Common myeloid progenitor, CD34-positive (primary cell): ENCODE data around the gene IQCC.

Experiments
- CTCF ChIA-PET: fragments of 350-600 bp; sonication (Branson Sonifier 250); formaldehyde crosslinking; loops from one replicate; lab custom pipeline; 2021; ENCODE audit warnings: antibody characterized with exemption; lab: Charles Lee
- POLR2A ChIA-PET: fragments of 350-600 bp; sonication (Branson Sonifier 250); formaldehyde crosslinking; loops from one replicate; lab custom pipeline; 2021; ENCODE audit warnings: antibody characterized with exemption; lab: Charles Lee
- DNase-seq, 3 donors: peaks; one replicate each; pipeline versions ENCODE4 v3.0.0 to v3.0.0-alpha.2; 2013
- H3K27ac ChIP-seq, 2 experiments: 1 replicate in 1 of 2; 2 replicates in 1 of 2; pipeline ENCODE4 v1.7.0; 2013; ENCODE audit warnings: inconsistent platforms in 2 of 2, low read length in 2 of 2, mild to moderate bottlenecking in 2 of 2, low read depth in 1 of 2, moderate library complexity in 1 of 2; ENCODE audit not compliant: severe bottlenecking in 2 of 2, insufficient read depth in 1 of 2, poor library complexity in 1 of 2
- H3K27me3 ChIP-seq, 5 experiments: replicated peaks in 2 of 5; 1 replicate in 3 of 5; 2 replicates in 2 of 5; pipeline versions ENCODE4 v1.6.1 to v1.7.0; 2013; ENCODE audit warnings: low read length in 4 of 5, mild to moderate bottlenecking in 2 of 5, moderate library complexity in 2 of 5, inconsistent platforms in 1 of 5; ENCODE audit not compliant: insufficient read depth in 5 of 5, control insufficient read depth in 4 of 5
- H3K36me3 ChIP-seq, 4 experiments: 1 replicate in 2 of 4; 2 replicates in 2 of 4; pipeline versions ENCODE4 v1.6.1 to v1.7.0; 2013; ENCODE audit warnings: low read length in 3 of 4, control low read depth in 1 of 4, mild to moderate bottlenecking in 1 of 4; ENCODE audit not compliant: control insufficient read depth in 4 of 4, insufficient read depth in 4 of 4
- H3K4me1 ChIP-seq, 4 experiments: 1 replicate in 3 of 4; 2 replicates in 1 of 4; pipeline versions ENCODE4 v1.6.1 to v1.7.1; 2013; ENCODE audit warnings: low read length in 3 of 4, mild to moderate bottlenecking in 3 of 4, control low read depth in 1 of 4, inconsistent platforms in 1 of 4, moderate library complexity in 1 of 4; ENCODE audit not compliant: control insufficient read depth in 4 of 4, insufficient read depth in 4 of 4; ENCODE audit errors: control extremely low read depth in 1 of 4
- H3K4me3 ChIP-seq, 7 experiments: 1 replicate in 4 of 7; 2 replicates in 3 of 7; pipeline versions ENCODE4 v1.5.1 to v1.7.0; 2013; ENCODE audit warnings: mild to moderate bottlenecking in 7 of 7, low read length in 6 of 7, moderate library complexity in 6 of 7, inconsistent platforms in 2 of 7, low read depth in 2 of 7, control low read depth in 1 of 7; ENCODE audit not compliant: insufficient read depth in 4 of 7, control insufficient read depth in 1 of 7; ENCODE audit errors: extremely low read depth in 1 of 7
- H3K9me3 ChIP-seq, 5 experiments: 1 replicate in 4 of 5; 2 replicates in 1 of 5; pipeline versions ENCODE4 v1.6.1 to v1.7.1; 2013; ENCODE audit warnings: low read length in 4 of 5, mild to moderate bottlenecking in 2 of 5, inconsistent platforms in 1 of 5, low read depth in 1 of 5, moderate library complexity in 1 of 5; ENCODE audit not compliant: control insufficient read depth in 4 of 5, insufficient read depth in 2 of 5; ENCODE audit errors: control extremely low read depth in 1 of 5
- WGBS: methylation state at CpG from one replicate; pipeline ENCODE4 v1.1.5; 2013; ENCODE audit not compliant: insufficient coverage; 5-methylcytosine and 5-hydroxymethylcytosine counted together

The IQCC gene

DNA sequence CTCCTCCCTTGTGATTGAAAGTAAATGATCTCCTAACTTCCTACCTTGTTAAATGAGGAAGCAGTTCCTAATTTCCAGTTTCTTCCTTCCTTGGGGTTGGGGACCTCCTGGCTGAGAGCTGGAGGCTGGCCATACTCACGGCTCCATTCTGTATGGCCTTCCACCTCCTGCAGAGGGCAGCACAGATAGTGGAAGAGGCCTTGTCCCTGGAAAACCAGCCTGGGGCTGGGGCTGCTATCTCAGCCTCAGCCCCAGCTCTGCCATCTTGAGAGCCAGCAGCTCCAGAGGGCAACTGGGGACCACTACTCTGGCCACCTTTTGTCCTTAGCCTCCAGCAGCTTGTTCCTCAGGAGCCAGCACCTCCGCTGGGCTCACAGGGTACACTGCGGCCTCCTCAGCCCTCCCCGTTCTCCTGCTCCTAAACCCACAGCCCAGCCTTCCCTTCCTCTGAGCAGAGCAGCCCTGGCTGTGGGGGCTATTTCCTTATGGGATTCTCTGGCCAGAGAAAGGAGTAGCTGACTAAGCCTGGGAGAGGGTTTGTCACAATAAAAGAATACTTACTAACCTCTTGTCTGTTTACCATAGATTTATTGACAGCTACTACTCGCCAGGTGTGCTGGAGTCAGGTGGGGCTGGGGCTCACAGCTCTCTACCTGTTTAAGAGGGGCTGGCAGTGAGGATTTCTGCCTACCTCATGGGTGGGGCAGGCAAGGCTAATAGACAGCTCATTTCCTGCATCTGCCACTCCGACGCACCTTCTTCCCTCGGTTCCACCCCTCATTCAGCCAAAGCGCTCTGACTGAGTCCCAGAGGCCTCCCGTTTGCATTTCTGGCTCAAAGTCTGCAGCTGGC, 10.4 kb downstream of the IQCC start:
- H3K36me3 ChIP-seq = peaks cover 5 to 35% (median 16%) of the 10 kb centered on the region in 4 experiments
- WGBS = 96% methylated on average over 6 of the region's 10 CpGs
- H3K27ac ChIP-seq = no peak overlapping the region
- H3K4me3 ChIP-seq = no peak overlapping the region
- ChIA-PET POLR2A (interaction anchor here (1.2 to 1.6 kb wide), 2 partner anchors 25 to 120 kb away, joined by 4 to 6 read pairs; partner anchors contain the start of gene MARCKSL1), CTCF (interaction anchor here (0.7 to 5.4 kb wide), 36 partner anchors 9 to 184 kb away, joined by 3 to 50 read pairs (median 4); partner anchors contain the start of genes CCDC28B, DCDC2B, FAM167B and FAM229A)
- H3K9me3 ChIP-seq = no peaks in the 10 kb centered on the region
- no peaks in the 10 kb centered on the region for H3K27me3 ChIP-seq
- H3K4me1 ChIP-seq = peaks cover 0 to 2% (median under 1%) of the 10 kb centered on the region in 4 experiments
- peak; percentile 57 to 75 (median 62) for DNase-seq

DNA sequence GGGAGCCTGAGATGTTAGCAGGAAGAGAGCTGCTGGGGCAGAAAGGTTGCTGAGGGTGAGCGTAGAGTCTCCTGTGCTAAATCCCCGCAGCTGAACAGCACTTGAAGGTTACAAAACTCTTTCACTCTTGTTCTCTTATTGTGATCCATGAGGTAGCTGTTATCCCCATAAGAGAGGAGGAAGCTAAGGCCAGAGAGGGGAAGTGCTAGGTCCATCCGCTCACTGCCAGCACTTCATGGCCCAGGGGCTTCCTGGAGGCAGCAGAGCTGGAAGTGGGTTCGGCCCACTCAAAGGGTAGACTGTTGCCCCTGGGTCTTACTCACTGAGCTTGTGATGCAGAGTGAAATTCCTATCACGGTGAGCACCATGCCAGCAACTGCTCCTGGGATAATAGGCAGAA, 11.1 kb downstream of the IQCC start:
- Histone ChIP-seq H3K9me3 (no peaks in the 10 kb centered on the region), H3K36me3 (peaks cover 5 to 35% (median 16%) of the 10 kb centered on the region in 4 experiments), H3K27ac (no peak overlapping the region), H3K27me3 (no peaks in the 10 kb centered on the region), H3K4me1 (peaks cover 2 to 9% (median 7%) of the 10 kb centered on the region in 4 experiments), H3K4me3 (no peak overlapping the region)
- no peak for DNase-seq
- 96% methylated on average over 4 of the region's 5 CpGs for WGBS
- ChIA-PET POLR2A (interaction anchor here (0.7 to 1.6 kb wide), 3 partner anchors 24 to 120 kb away, joined by 3 to 6 read pairs (median 3); partner anchors contain the start of gene MARCKSL1), CTCF (interaction anchor here (0.9 to 5.4 kb wide), 22 partner anchors 9 to 170 kb away, joined by 3 to 50 read pairs (median 4); partner anchors contain the start of genes CCDC28B, DCDC2B, FAM167B and FAM229A)

GRCh38 chr1:32219022-32219421, 13.6 kb downstream of the IQCC start:
- ChIA-PET POLR2A (interaction anchor here (0.6 kb wide), 1 partner anchor 99 kb away, joined by 3 read pairs; no protein-coding TSS in a partner anchor), CTCF (interaction anchor here (0.7 to 2.8 kb wide), 5 partner anchors 9 to 149 kb away, joined by 3 to 14 read pairs (median 3); no protein-coding TSS in a partner anchor)
- no peaks in the 10 kb centered on the region for H3K9me3 ChIP-seq
- 100% methylated on average over 2 of the region's 7 CpGs for WGBS
- no peak overlapping the region for H3K4me3 ChIP-seq
- no peaks in the 10 kb centered on the region for H3K27me3 ChIP-seq
- no peak for DNase-seq
- H3K36me3 ChIP-seq = peaks cover 9 to 39% (median 20%) of the 10 kb centered on the region in 4 experiments
- peaks cover 3 to 27% (median 22%) of the 10 kb centered on the region in 4 experiments for H3K4me1 ChIP-seq
- no peak overlapping the region for H3K27ac ChIP-seq

- Histone ChIP-seq H3K27ac (peak overlapping the region in 1 of 2 experiments; percentile 100), H3K27me3 (no peaks in the 10 kb centered on the region), H3K4me1 (peaks cover 3 to 29% (median 22%) of the 10 kb centered on the region in 4 experiments), H3K4me3 (peak overlapping the region in 6 of 7 experiments; percentile 73 to 97 (median 86)), H3K9me3 (no peaks in the 10 kb centered on the region), H3K36me3 (peaks cover 7 to 39% (median 16%) of the 10 kb centered on the region in 4 experiments)
- CTCF ChIA-PET = interaction anchor here (1.0 to 2.8 kb wide), 4 partner anchors 11 to 41 kb away, joined by 3 to 14 read pairs (median 3); partner anchors contain the start of gene CCDC28B
- POLR2A ChIA-PET = interaction anchor here (0.8 kb wide), 1 partner anchor 19 kb away, joined by 3 read pairs; no protein-coding TSS in a partner anchor
- WGBS = 100% methylated on average over 3 of the region's 4 CpGs
- no peak for DNase-seq
Measured at GRCh38 chr1:32220746-32221580, 15.5 kb downstream of the IQCC start.

DNA sequence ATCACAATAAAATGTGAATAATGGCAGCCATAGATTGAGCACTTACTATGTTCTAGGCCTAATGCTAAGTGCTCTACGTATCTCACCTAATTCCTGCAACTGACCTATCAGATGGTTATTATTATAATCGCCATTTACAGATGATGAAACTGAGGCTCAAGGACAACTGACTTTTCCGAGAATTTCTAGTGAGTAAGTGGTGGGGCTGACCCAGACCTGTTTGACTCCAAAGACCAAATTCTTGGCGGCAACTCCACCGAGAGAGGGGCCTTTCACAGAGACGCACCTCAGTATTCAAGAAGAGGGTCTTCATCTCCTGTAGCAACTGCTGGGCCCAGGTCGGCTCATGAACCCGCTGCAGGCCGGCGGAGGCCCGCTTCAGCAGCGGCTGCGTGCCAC, 16.1 kb downstream of the IQCC start:
- Histone ChIP-seq H3K27ac (peak overlapping the region; percentile 99 to 100), H3K4me1 (peaks cover 3 to 29% (median 22%) of the 10 kb centered on the region in 4 experiments), H3K4me3 (peak overlapping the region; percentile 65 to 97 (median 85)), H3K9me3 (no peaks in the 10 kb centered on the region), H3K27me3 (no peaks in the 10 kb centered on the region), H3K36me3 (peaks cover 7 to 41% (median 17%) of the 10 kb centered on the region in 4 experiments)
- ChIA-PET POLR2A (interaction anchor here (0.6 to 0.8 kb wide), 2 partner anchors 10 to 19 kb away, joined by 3 read pairs; no protein-coding TSS in a partner anchor), CTCF (interaction anchor here (1.1 to 3.0 kb wide), 3 partner anchors 14 to 41 kb away, joined by 3 to 15 read pairs (median 3); no protein-coding TSS in a partner anchor)
- no peak for DNase-seq
- WGBS = 29% methylated on average over 13 of the region's 13 CpGs
